Lower leg skin (tissue), 4 donors: ENCODE results near the gene ADCYAP1R1. TPM values are rescaled to one million over a fixed set of nuclear protein-coding genes. Genes with fewer than 3 reads are reported as not detected.

Experiments
- DNase-seq, 2 donors: peaks; one replicate each; pipeline ENCODE4 v3.0.0-alpha.2; 2019; ENCODE audit warnings: low spot score in 2 of 2
- H3K4me3 ChIP-seq: fragments of 200-600 bp; sonication (generic); 2 replicates; pipeline ENCODE4 v1.5.1; 2017; ENCODE audit warnings: mild to moderate bottlenecking, low read depth; ENCODE audit not compliant: poor library complexity, severe bottlenecking
- CTCF ChIP-seq, 3 donors: fragments of 450-650 bp; IDR thresholded peaks; one replicate each; pipeline ENCODE4 v1.5.1; 2016; ENCODE audit warnings: antibody characterized with exemption in 3 of 3, mild to moderate bottlenecking in 3 of 3, moderate library complexity in 2 of 3
- POLR2A ChIP-seq, 2 donors: fragments of 450-650 bp; IDR thresholded peaks; one replicate each; pipeline ENCODE4 v1.6.1; 2016 to 2017; ENCODE audit warnings: antibody characterized with exemption in 2 of 2, mild to moderate bottlenecking in 1 of 2, moderate library complexity in 1 of 2
- WGBS, 2 donors: methylation state at CpG; one replicate each; pipeline ENCODE4 v1.1.5; 2018; 5-methylcytosine and 5-hydroxymethylcytosine counted together
- intact Hi-C: fragments of 100-400 bp; cut with DNase I; formaldehyde crosslinking; loops from one replicate; pipeline ENCODE4 v1.15.0; 2023; ENCODE audit warnings: low total_unique reads
- total RNA-seq, 4 donors: library from RNA; depleted of rRNA; stranded (reverse); fragments of >200 nt; gene quantifications; one replicate each; pipeline ENCODE4 v1.1.0, GENCODE V29; 2016

The ADCYAP1R1 gene
- total RNA-seq, 4 donors from 2014 or later: 0.52 to 1.2 TPM; not detected in 2

GRCh38 chr7:31120800-31121513 is 68.8 kb downstream of the ADCYAP1R1 start:
- no peak for DNase-seq
- TF ChIP-seq CTCF (IDR thresholded peaks at IDR 0.05): no peak
- no peak for TF ChIP-seq POLR2A (IDR thresholded peaks at IDR 0.05)
- WGBS, 2 donors: 85 to 89% methylated on average over 3 of the region's 3 CpGs
- intact Hi-C loops: loop anchor here (1.0 kb wide), 1 partner anchor 136 kb away; no protein-coding TSS in a partner anchor
- no peak overlapping the region for H3K4me3 ChIP-seq

GRCh38 chr7:31121601-31122000 is 69.5 kb downstream of the ADCYAP1R1 start:
- no peak overlapping the region for H3K4me3 ChIP-seq
- WGBS, 2 donors: 91 to 93% methylated on average over 2 of the region's 2 CpGs
- no peak for DNase-seq
- no peak for TF ChIP-seq CTCF (IDR thresholded peaks at IDR 0.05)
- no peak for TF ChIP-seq POLR2A (IDR thresholded peaks at IDR 0.05)
- intact Hi-C loops: no loop called here

DNA sequence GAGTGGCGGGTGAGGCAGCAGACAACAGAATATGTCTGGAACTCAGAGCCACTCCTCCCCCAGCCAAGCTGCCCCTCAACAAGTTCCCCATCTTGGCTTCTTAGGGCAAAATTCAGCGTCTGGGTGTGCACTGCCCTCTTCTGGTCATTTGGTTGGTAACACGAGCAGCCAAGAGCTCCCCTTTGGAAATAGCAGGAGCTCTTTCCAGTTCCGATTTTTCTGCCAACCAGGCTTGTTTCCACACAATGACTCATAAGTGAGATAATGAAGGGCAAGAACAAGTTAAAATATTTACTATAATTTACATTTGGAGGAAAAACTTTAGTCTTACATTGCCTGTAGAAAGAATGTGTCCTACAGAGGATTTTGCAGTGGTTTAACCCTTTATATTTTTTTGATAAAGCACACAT is 70.5 kb downstream of the ADCYAP1R1 start:
- WGBS, 2 donors: 1 to 10% methylated on average over 4 of the region's 4 CpGs
- H3K4me3 ChIP-seq: no peak overlapping the region
- peak in 1 of 2 donors; percentile 72 for DNase-seq
- TF ChIP-seq CTCF (IDR thresholded peaks at IDR 0.05) (peak in 1 of 3 donors; percentile 50), POLR2A (IDR thresholded peaks at IDR 0.05) (no peak)
- intact Hi-C loops: no loop called here

GRCh38 chr7:31123321-31123720 is 71.2 kb downstream of the ADCYAP1R1 start:
- DNase-seq: no peak
- WGBS, 2 donors: 78 to 82% methylated on average over 6 of the region's 6 CpGs
- TF ChIP-seq CTCF (IDR thresholded peaks at IDR 0.05) (no peak), POLR2A (IDR thresholded peaks at IDR 0.05) (no peak)
- no peak overlapping the region for H3K4me3 ChIP-seq
- intact Hi-C loops: no loop called here

- TF ChIP-seq POLR2A (IDR thresholded peaks at IDR 0.05): no peak
- TF ChIP-seq CTCF (IDR thresholded peaks at IDR 0.05): no peak
- no peak overlapping the region for H3K4me3 ChIP-seq
- no peak for DNase-seq
- WGBS, 2 donors: 50 to 56% methylated on average over 2 of the region's 2 CpGs
- intact Hi-C loops: no loop called here
Observed at GRCh38 chr7:31123726-31124125, 71.6 kb downstream of the ADCYAP1R1 start.

GRCh38 chr7:31125171-31125570 is 73.1 kb downstream of the ADCYAP1R1 start:
- intact Hi-C loops: no loop called here
- DNase-seq: no peak
- 48 to 80% methylated on average over 4 of the region's 4 CpGs for WGBS, 2 donors
- TF ChIP-seq POLR2A (IDR thresholded peaks at IDR 0.05): no peak
- no peak for TF ChIP-seq CTCF (IDR thresholded peaks at IDR 0.05)
- no peak overlapping the region for H3K4me3 ChIP-seq
